Peyer's patch (tissue), 4 donors: Measurements from ENCODE around the gene LRRC56.

Source experiments
- POLR2A ChIP-seq, 2 donors: fragments of 450-650 bp; IDR thresholded peaks; one replicate each; pipeline ENCODE4 v1.5.1; 2017; ENCODE audit warnings: antibody characterized with exemption in 2 of 2, mild to moderate bottlenecking in 2 of 2, moderate library complexity in 2 of 2
- TF ChIP-seq, protein P1 (sequence below), 6 experiments: fragments of 450-650 bp in 4 of 6; fragments of 200-600 bp in 2 of 6; sonication (generic) in 1 of 6; IDR thresholded peaks; one replicate each; pipeline ENCODE4 v1.5.1; 2017 to 2019; ENCODE audit warnings: antibody characterized with exemption in 6 of 6, mild to moderate bottlenecking in 3 of 6, moderate library complexity in 1 of 6

DNA sequence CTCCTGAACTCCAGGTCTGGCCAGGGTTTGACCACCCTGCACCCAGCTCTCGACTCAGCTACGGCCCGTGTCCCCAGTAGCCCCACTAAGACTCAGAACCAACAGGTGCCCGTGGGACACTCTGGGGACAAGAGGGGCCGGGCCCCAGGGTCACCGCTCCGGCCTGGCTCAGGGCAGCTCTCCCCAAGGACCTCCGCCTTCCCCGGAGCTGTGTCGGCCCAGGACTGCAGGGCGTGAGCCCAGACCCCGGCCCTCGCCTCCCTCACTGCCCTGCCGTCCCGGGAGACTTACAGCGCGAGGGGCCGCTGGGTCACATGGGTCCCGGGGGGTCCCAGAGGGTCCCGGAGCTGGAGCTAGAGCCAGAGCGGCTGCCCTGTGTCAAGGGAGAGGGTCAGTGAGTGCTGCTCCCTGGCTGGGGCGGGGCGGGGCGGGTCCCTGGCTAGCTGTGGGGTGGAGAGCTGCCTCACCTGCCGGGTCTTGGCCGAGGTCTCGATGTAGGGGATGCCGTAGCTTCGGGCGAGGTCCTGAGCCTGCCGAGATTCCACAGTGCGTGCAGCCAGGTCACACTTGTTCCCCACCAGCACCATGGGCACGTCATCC lies 4.2 kb upstream of the LRRC56 start:
- TF ChIP-seq, protein P1, sequence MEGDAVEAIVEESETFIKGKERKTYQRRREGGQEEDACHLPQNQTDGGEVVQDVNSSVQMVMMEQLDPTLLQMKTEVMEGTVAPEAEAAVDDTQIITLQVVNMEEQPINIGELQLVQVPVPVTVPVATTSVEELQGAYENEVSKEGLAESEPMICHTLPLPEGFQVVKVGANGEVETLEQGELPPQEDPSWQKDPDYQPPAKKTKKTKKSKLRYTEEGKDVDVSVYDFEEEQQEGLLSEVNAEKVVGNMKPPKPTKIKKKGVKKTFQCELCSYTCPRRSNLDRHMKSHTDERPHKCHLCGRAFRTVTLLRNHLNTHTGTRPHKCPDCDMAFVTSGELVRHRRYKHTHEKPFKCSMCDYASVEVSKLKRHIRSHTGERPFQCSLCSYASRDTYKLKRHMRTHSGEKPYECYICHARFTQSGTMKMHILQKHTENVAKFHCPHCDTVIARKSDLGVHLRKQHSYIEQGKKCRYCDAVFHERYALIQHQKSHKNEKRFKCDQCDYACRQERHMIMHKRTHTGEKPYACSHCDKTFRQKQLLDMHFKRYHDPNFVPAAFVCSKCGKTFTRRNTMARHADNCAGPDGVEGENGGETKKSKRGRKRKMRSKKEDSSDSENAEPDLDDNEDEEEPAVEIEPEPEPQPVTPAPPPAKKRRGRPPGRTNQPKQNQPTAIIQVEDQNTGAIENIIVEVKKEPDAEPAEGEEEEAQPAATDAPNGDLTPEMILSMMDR (IDR thresholded peaks at IDR 0.05), result no peak
- no peak for TF ChIP-seq POLR2A (IDR thresholded peaks at IDR 0.05)
